Tibial artery (tissue), 4 donors: ENCODE data around the gene PEX7.

Source experiments
- DNase-seq, 2 donors: peaks; one replicate each; pipeline ENCODE4 v3.0.0-alpha.2; 2019
- H3K27ac ChIP-seq, 2 donors: fragments of 200-600 bp; sonication (generic) in 1 of 2; 1 replicate in 1 of 2; 2 replicates in 1 of 2; pipeline ENCODE4 v1.5.1; 2018 to 2019; ENCODE audit warnings: mild to moderate bottlenecking in 1 of 2
- H3K27me3 ChIP-seq, 2 donors: fragments of 200-600 bp; sonication (generic) in 1 of 2; one replicate each; pipeline versions ENCODE4 v1.5.1 to v1.6.0; 2016 to 2019
- H3K36me3 ChIP-seq, 3 donors: fragments of 200-600 bp; sonication (generic) in 2 of 3; one replicate each; pipeline ENCODE4 v1.5.1; 2016 to 2019; ENCODE audit warnings: mild to moderate bottlenecking in 2 of 3
- H3K4me1 ChIP-seq, 4 donors: fragments of 200-600 bp; sonication (generic) in 2 of 4; 1 replicate in 3 of 4; 2 replicates in 1 of 4; pipeline ENCODE4 v1.5.1; 2016 to 2019
- H3K4me3 ChIP-seq, 2 donors: fragments of 200-600 bp; sonication (generic) in 1 of 2; 1 replicate in 1 of 2; 2 replicates in 1 of 2; pipeline ENCODE4 v1.5.1; 2018 to 2019; ENCODE audit warnings: mild to moderate bottlenecking in 2 of 2
- H3K9me3 ChIP-seq, 3 donors: fragments of 200-600 bp; sonication (generic) in 1 of 3; one replicate each; pipeline ENCODE4 v1.5.1; 2016 to 2019
- intact Hi-C: fragments of 100-400 bp; cut with DNase I; formaldehyde crosslinking; loops from one replicate; pipeline ENCODE4 v1.15.0; 2023; ENCODE audit warnings: low total_unique reads
- TF ChIP-seq, protein P1 (sequence below), 2 experiments: fragments of 200-600 bp in 1 of 2; fragments of 450-650 bp in 1 of 2; IDR thresholded peaks; one replicate each; pipeline ENCODE4 v1.5.1; 2017 to 2019; ENCODE audit warnings: antibody characterized with exemption in 2 of 2, mild to moderate bottlenecking in 1 of 2, moderate library complexity in 1 of 2

PEX7 gene

DNA sequence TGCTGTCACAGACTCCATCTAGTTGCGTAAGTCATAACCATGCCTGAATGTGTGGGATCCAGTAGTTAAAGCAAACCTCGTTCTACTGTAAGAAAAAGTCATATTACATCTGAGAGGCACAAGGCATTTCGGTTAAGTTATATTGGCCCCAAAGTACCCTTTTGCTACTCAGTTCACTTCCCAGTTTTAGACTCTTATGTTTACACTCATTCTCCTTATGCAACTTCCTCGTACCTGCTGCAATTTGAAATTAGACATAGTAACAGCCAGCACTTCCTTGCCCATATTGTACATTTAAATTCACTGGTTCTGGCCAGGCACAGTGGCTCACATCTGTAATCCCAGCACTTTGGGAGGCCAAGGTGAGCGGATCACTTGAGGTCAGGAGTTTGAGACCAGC, 37.0 kb downstream of the PEX7 start:
- H3K4me3 ChIP-seq, result no peak overlapping the region

DNA sequence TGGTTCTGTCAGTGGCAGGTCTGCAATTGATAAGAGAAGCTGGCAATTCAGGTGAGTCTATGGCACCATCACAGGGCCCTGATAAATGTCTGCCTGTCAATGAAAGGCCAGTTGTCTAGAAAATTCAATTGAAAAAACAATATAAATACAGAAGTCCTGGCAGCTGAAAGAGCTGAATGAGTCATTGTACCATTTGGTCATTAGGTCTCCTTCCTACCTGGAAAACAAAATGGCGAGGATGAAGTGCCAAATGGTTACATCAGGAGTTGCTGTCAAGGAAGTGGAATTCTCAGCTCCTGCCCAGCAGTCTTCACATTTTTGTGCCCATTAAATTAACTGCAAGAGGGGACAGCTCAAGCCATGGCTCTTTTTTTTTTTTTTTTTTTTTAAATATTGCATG, 37.7 kb downstream of the PEX7 start:
- TF ChIP-seq, protein P1, sequence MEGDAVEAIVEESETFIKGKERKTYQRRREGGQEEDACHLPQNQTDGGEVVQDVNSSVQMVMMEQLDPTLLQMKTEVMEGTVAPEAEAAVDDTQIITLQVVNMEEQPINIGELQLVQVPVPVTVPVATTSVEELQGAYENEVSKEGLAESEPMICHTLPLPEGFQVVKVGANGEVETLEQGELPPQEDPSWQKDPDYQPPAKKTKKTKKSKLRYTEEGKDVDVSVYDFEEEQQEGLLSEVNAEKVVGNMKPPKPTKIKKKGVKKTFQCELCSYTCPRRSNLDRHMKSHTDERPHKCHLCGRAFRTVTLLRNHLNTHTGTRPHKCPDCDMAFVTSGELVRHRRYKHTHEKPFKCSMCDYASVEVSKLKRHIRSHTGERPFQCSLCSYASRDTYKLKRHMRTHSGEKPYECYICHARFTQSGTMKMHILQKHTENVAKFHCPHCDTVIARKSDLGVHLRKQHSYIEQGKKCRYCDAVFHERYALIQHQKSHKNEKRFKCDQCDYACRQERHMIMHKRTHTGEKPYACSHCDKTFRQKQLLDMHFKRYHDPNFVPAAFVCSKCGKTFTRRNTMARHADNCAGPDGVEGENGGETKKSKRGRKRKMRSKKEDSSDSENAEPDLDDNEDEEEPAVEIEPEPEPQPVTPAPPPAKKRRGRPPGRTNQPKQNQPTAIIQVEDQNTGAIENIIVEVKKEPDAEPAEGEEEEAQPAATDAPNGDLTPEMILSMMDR (IDR thresholded peaks at IDR 0.05), result no peak
- H3K27ac ChIP-seq, result no peak overlapping the region
- H3K4me1 ChIP-seq, result no peaks in the 10 kb centered on the region
- no peak overlapping the region for H3K4me3 ChIP-seq
- no peaks in the 10 kb centered on the region for H3K27me3 ChIP-seq
- peaks cover 0 to 8% (median 0%) of the 10 kb centered on the region in 3 donors for H3K36me3 ChIP-seq
- no peak for DNase-seq
- H3K9me3 ChIP-seq, result no peaks in the 10 kb centered on the region
- intact Hi-C loops, result no loop called here

More for the DNA sequence above, 37.0 kb downstream of the PEX7 start:
- DNase-seq, result no peak
- intact Hi-C loops, result no loop called here
- Histone ChIP-seq H3K36me3 (peaks cover 0 to 8% (median 0%) of the 10 kb centered on the region in 3 donors), H3K9me3 (no peaks in the 10 kb centered on the region), H3K4me1 (no peaks in the 10 kb centered on the region), H3K27me3 (no peaks in the 10 kb centered on the region), H3K27ac (no peak overlapping the region)
- TF ChIP-seq, protein P1 (IDR thresholded peaks at IDR 0.05), result no peak

DNA sequence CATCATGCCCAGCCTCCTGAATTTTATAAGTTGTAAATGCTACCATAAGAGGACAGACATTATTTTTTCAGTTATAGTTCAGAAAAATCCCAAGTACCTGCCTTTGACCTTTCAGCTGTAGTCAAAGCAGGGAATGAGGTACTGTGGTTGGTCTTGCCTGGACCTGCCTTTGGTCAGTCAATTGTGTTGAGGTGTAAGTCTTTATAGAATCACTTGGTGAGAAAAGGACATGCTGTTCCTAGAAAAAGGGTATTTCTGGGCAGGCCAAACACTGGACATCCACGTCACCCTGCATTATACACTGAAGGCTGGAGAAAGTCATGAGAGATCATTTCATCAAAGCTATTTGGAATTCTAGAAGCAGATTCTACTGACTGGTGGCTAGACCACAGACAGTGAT, 40.3 kb downstream of the PEX7 start:
- TF ChIP-seq, protein P1 (IDR thresholded peaks at IDR 0.05), result no peak
- Histone ChIP-seq H3K4me1 (no peaks in the 10 kb centered on the region), H3K9me3 (no peaks in the 10 kb centered on the region), H3K27me3 (no peaks in the 10 kb centered on the region), H3K4me3 (no peak overlapping the region), H3K27ac (no peak overlapping the region), H3K36me3 (no peaks in the 10 kb centered on the region)
- DNase-seq, result no peak
- intact Hi-C loops, result no loop called here

DNA sequence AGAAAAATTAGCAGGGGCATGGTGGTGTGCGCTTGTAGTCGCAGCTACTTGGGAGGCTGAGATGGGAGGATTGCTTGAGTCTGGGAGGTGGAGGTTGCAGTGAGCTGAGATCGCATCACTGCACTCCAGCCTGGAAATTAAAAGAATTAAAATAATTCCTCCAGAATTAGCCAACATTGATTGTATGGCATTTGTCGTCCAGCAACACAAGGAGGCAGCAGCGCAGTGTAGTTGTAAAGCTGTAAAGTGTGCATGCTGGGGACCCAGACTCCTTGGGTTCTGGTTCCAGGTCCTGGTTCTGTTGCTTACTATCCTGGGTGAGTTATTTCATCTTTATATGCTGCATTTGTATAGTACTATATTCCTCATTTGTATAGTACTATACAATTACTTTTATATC, 41.4 kb downstream of the PEX7 start:
- no peak for DNase-seq
- Histone ChIP-seq H3K36me3 (no peaks in the 10 kb centered on the region), H3K4me1 (no peaks in the 10 kb centered on the region), H3K9me3 (no peaks in the 10 kb centered on the region), H3K4me3 (no peak overlapping the region), H3K27ac (no peak overlapping the region), H3K27me3 (no peaks in the 10 kb centered on the region)
- intact Hi-C loops, result no loop called here
- TF ChIP-seq, protein P1 (IDR thresholded peaks at IDR 0.05), result no peak

DNA sequence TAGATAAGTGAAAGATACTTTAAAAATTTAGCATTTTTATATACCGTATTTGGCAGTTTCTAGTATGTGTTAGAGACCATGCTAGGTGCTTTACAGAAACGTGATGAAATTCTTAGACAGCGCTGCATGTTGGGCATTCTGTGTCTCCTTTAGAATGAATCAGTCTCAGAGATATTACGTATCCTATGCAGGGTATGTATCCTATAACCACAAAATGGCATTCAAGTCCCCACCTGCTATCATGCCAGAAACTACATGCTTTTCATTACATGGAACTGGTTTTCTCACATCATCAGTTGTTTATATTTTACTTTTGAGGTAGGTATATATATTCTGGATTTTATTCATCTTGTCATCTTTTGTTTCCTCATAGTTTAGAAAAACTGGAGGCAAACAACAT, 42.3 kb downstream of the PEX7 start:
- intact Hi-C loops, result no loop called here
- H3K9me3 ChIP-seq, result no peaks in the 10 kb centered on the region
- no peaks in the 10 kb centered on the region for H3K27me3 ChIP-seq
- TF ChIP-seq, protein P1 (IDR thresholded peaks at IDR 0.05), result no peak
- no peak overlapping the region for H3K4me3 ChIP-seq
- DNase-seq, result no peak
- H3K4me1 ChIP-seq, result no peaks in the 10 kb centered on the region
- no peak overlapping the region for H3K27ac ChIP-seq
- H3K36me3 ChIP-seq, result no peaks in the 10 kb centered on the region

DNA sequence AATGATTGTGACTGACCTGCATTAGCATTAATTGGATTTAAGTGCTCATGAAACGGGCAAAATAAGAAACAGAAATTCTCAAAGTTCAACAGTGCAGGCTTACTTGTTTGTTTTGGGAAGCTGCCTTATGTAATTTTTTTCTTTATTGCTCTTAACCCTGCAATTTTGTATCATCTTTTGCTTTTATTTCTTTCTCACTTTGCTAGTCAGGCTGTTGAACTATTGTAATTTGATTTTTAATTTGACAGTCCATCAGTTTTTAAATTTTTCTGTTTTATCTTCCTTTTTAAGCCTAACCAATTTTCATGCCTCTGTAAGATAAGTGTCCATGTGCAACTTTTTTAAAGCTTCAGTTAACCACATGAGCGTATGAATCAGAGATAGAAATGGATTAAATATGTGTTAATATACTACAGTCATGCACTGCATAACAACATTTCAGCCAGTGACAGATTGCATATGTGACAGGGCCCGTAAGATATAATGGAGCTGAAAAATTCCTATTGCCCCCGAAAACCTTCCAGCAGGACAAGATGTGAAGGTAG, 44.6 kb downstream of the PEX7 start:
- no peaks in the 10 kb centered on the region for H3K9me3 ChIP-seq
- no peak overlapping the region for H3K4me3 ChIP-seq
- no peaks in the 10 kb centered on the region for H3K4me1 ChIP-seq
- intact Hi-C loops, result no loop called here
- no peak overlapping the region for H3K27ac ChIP-seq
- TF ChIP-seq, protein P1 (IDR thresholded peaks at IDR 0.05), result no peak
- peaks cover 10 to 16% (median 12%) of the 10 kb centered on the region in 3 donors for H3K36me3 ChIP-seq
- DNase-seq, result no peak
- H3K27me3 ChIP-seq, result no peaks in the 10 kb centered on the region
